HepG2 (cell line): ENCODE data around the gene NUBP2. TPM values are rescaled to one million over a fixed set of nuclear protein-coding genes. Genes with fewer than 3 reads are reported as not detected.
A peak's percentile ranks its signal among the peaks of the same experiment; 100 is the strongest.

Experiments used
- EHMT2 ChIP-seq: fragments of 200-600 bp; sonication (generic); IDR thresholded peaks from 2 replicates; pipeline ENCODE4 v1.7.0; 2017; ENCODE audit warnings: antibody characterized with exemption, low read depth, low read length, borderline replicate concordance
- FIP1L1 ChIP-seq: fragments of 200-400 bp; formaldehyde crosslinking; IDR thresholded peaks from 2 replicates; pipeline ENCODE4 v1.6.1; 2018; ENCODE audit warnings: low read depth, mild to moderate bottlenecking, low read length, moderate library complexity, borderline replicate concordance; ENCODE audit not compliant: insufficient read depth
- FOSL2 ChIP-seq: sonication (generic); formaldehyde crosslinking; IDR thresholded peaks from 2 replicates; pipeline ENCODE4 v1.4.0; 2020; ENCODE audit warnings: missing genetic modification reagents
- SP1 ChIP-seq, 2 experiments: fragments of 450-650 bp in 1 of 2; sonication (generic) in 1 of 2; formaldehyde crosslinking in 1 of 2; IDR thresholded peaks; 2 replicates each; pipeline versions ENCODE4 v1.4.0 to v1.6.1; 2016 to 2020; ENCODE audit warnings: missing genetic modification reagents in 1 of 2
- SYNCRIP ChIP-seq: fragments of 200-400 bp; formaldehyde crosslinking; IDR thresholded peaks from 2 replicates; pipeline ENCODE4 v1.6.1; 2018; ENCODE audit warnings: mild to moderate bottlenecking, low read depth, low read length; ENCODE audit not compliant: insufficient read depth
- TSC22D2 ChIP-seq: sonication (generic); formaldehyde crosslinking; IDR thresholded peaks from 2 replicates; pipeline ENCODE4 v1.5.1; 2020; ENCODE audit warnings: missing genetic modification reagents, mild to moderate bottlenecking, borderline replicate concordance
- ZC3H4 ChIP-seq: sonication (generic); formaldehyde crosslinking; IDR thresholded peaks from 2 replicates; pipeline ENCODE4 v1.4.0; 2020; ENCODE audit warnings: missing genetic modification reagents, borderline replicate concordance
- ZFP41 ChIP-seq: sonication (generic); formaldehyde crosslinking; IDR thresholded peaks from 2 replicates; pipeline ENCODE4 v1.4.0; 2020; ENCODE audit warnings: mild to moderate bottlenecking, missing genetic modification reagents, borderline replicate concordance
- ZNF446 ChIP-seq: sonication (generic); formaldehyde crosslinking; IDR thresholded peaks from 2 replicates; pipeline ENCODE4 v1.5.0; 2020; ENCODE audit warnings: mild to moderate bottlenecking, missing genetic modification reagents
- ZNF510 ChIP-seq: sonication (generic); formaldehyde crosslinking; IDR thresholded peaks from 2 replicates; pipeline ENCODE4 v1.4.0; 2020; ENCODE audit warnings: low read depth, mild to moderate bottlenecking, missing genetic modification reagents
- ZNF678 ChIP-seq: sonication (generic); formaldehyde crosslinking; IDR thresholded peaks from 2 replicates; pipeline ENCODE4 v1.4.0; 2020; ENCODE audit warnings: mild to moderate bottlenecking, missing genetic modification reagents
- ZNF768 ChIP-seq: sonication (generic); formaldehyde crosslinking; IDR thresholded peaks from 2 replicates; pipeline ENCODE4 v1.4.0; 2020; ENCODE audit warnings: missing genetic modification reagents
- polyA plus RNA-seq, 8 experiments: library from polyadenylated mRNA; depleted of rRNA in 3 of 8; stranded (reverse) in 7 of 8; unstranded in 1 of 8; fragments of >200 nt; fragmentation: Illumina TruSeq in 4 of 8; extraction: Trizol in 4 of 8; gene quantifications; 2 replicates each; pipeline versions ENCODE4 v1.2.1 to v1.2.3, GENCODE V29; 2011 to 2016; ENCODE audit warnings: low read depth in 4 of 8, missing spikeins in 1 of 8, mixed read lengths in 1 of 8; ENCODE audit not compliant: insufficient read depth in 1 of 8
- total RNA-seq, 5 experiments: library from RNA; depleted of rRNA; stranded (reverse); fragments of >200 nt; fragmentation: Illumina TruSeq; extraction: Trizol; gene quantifications; 2 replicates each; pipeline ENCODE4 v1.2.3, GENCODE V29; 2016; ENCODE audit warnings: low read depth in 1 of 5
- TF ChIP-seq, protein P1 (sequence below): sonication (generic); formaldehyde crosslinking; IDR thresholded peaks from 2 replicates; pipeline ENCODE4 v1.4.0; 2020; ENCODE audit warnings: missing genetic modification reagents
- TF ChIP-seq, protein P2 (sequence below), 2 experiments: sonication (generic) in 1 of 2; formaldehyde crosslinking in 1 of 2; IDR thresholded peaks; 2 replicates each; pipeline versions ENCODE4 v1.4.0 to v1.6.1; 2016 to 2020; ENCODE audit warnings: borderline replicate concordance in 1 of 2, low read depth in 1 of 2, mild to moderate bottlenecking in 1 of 2, missing genetic modification reagents in 1 of 2
- TF ChIP-seq, protein P3 (sequence below): IDR thresholded peaks from 2 replicates; pipeline ENCODE4 v1.6.1; 2016; ENCODE audit warnings: mild to moderate bottlenecking
- TF ChIP-seq, protein P4 (sequence below), 2 experiments: fragments of 450-650 bp in 1 of 2; sonication (generic) in 1 of 2; formaldehyde crosslinking; IDR thresholded peaks; 2 replicates each; pipeline versions ENCODE4 v1.5.0 to v1.8.0; 2020 to 2022; ENCODE audit warnings: mild to moderate bottlenecking in 1 of 2, missing genetic modification reagents in 1 of 2
- TF ChIP-seq, protein P5 (sequence below): IDR thresholded peaks from 2 replicates; pipeline ENCODE4 v1.6.1; 2016; ENCODE audit warnings: low read depth

The NUBP2 gene
- total and polyA plus RNA-seq, 2 of the 13 experiments (the other 11 are each of a cell fraction or from before 2014, with no cell fraction given), result 25.7 to 61.5 TPM

DNA sequence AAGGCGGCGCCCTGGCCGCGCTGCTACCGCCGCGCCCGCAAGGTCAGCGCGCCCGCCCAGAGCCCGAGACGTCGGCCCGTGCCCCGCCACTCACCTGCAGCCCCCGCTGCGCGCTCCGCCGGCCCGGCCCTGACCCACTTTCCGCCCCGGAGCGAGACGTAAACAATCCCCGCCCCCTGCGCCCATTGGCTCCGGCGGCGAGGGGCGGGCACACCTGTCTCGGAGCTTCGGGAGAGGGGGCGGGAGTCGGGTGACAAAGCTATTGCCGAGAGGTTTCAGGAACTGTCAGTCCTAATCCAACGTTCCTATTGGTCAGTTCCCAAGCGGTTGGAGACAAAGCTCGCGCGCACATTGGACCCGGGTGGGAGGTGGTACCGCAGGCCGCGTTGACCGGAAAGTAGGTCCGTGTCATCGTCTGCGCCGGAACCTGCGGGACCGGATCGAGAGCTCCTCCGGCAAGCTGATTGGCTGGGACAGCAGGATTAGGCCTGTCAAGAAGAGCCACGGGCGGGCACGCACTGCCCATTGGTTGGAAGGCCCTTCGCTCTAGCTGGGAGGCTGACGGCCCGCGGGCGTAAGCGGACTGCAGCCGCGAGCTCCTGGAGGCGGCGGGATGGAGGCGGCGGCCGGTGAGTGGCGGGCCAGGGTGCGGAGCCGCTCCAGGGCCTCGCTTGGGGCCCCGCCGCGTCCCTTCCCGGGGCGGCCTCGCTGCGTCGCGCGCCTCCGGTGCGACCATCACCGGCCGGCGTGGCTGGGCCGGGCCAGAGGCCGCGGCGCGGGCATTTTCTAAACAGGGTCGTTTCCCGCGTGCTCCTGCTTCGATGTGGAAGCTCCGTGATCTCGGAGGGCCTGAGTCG lies at the start of gene NUBP2, which contains the start of gene SPSB3 (continued):
- TF ChIP-seq, protein P1, sequence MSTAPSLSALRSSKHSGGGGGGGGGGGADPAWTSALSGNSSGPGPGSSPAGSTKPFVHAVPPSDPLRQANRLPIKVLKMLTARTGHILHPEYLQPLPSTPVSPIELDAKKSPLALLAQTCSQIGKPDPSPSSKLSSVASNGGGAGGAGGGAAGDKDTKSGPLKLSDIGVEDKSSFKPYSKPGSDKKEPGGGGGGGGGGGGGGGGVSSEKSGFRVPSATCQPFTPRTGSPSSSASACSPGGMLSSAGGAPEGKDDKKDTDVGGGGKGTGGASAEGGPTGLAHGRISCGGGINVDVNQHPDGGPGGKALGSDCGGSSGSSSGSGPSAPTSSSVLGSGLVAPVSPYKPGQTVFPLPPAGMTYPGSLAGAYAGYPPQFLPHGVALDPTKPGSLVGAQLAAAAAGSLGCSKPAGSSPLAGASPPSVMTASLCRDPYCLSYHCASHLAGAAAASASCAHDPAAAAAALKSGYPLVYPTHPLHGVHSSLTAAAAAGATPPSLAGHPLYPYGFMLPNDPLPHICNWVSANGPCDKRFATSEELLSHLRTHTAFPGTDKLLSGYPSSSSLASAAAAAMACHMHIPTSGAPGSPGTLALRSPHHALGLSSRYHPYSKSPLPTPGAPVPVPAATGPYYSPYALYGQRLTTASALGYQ (CRISPR knock-in tag), result no peak
- TF ChIP-seq, protein P2, sequence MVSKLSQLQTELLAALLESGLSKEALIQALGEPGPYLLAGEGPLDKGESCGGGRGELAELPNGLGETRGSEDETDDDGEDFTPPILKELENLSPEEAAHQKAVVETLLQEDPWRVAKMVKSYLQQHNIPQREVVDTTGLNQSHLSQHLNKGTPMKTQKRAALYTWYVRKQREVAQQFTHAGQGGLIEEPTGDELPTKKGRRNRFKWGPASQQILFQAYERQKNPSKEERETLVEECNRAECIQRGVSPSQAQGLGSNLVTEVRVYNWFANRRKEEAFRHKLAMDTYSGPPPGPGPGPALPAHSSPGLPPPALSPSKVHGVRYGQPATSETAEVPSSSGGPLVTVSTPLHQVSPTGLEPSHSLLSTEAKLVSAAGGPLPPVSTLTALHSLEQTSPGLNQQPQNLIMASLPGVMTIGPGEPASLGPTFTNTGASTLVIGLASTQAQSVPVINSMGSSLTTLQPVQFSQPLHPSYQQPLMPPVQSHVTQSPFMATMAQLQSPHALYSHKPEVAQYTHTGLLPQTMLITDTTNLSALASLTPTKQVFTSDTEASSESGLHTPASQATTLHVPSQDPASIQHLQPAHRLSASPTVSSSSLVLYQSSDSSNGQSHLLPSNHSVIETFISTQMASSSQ (IDR thresholded peaks at IDR 0.05; ENCODE audit: low read depth), result 0 out of 2 replicates have a peak, but pooled peaks have one; percentile 11
- TF ChIP-seq, protein P2 (CRISPR knock-in tag; IDR thresholded peaks at IDR 0.05; ENCODE audit: borderline replicate concordance), result no peak
- TF ChIP-seq FIP1L1, result no peak
- TF ChIP-seq, protein P3, sequence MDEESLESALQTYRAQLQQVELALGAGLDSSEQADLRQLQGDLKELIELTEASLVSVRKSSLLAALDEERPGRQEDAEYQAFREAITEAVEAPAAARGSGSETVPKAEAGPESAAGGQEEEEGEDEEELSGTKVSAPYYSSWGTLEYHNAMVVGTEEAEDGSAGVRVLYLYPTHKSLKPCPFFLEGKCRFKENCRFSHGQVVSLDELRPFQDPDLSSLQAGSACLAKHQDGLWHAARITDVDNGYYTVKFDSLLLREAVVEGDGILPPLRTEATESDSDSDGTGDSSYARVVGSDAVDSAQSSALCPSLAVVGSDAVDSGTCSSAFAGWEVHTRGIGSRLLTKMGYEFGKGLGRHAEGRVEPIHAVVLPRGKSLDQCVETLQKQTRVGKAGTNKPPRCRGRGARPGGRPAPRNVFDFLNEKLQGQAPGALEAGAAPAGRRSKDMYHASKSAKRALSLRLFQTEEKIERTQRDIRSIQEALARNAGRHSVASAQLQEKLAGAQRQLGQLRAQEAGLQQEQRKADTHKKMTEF (CRISPR knock-in tag), result peak; percentile 27; the same call in 1 of the 2 replicates
- TF ChIP-seq SYNCRIP, result no peak
- TF ChIP-seq TSC22D2, result 0 out of 2 replicates have a peak, but pooled peaks have one; percentile 23
- TF ChIP-seq ZC3H4 (CRISPR knock-in tag), result no peak
- peak; percentile 53 for TF ChIP-seq FOSL2 (CRISPR knock-in tag)
- TF ChIP-seq, protein P4, sequence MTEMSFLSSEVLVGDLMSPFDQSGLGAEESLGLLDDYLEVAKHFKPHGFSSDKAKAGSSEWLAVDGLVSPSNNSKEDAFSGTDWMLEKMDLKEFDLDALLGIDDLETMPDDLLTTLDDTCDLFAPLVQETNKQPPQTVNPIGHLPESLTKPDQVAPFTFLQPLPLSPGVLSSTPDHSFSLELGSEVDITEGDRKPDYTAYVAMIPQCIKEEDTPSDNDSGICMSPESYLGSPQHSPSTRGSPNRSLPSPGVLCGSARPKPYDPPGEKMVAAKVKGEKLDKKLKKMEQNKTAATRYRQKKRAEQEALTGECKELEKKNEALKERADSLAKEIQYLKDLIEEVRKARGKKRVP (CRISPR knock-in tag; IDR thresholded peaks at IDR 0.05), result no peak
- TF ChIP-seq, protein P5, sequence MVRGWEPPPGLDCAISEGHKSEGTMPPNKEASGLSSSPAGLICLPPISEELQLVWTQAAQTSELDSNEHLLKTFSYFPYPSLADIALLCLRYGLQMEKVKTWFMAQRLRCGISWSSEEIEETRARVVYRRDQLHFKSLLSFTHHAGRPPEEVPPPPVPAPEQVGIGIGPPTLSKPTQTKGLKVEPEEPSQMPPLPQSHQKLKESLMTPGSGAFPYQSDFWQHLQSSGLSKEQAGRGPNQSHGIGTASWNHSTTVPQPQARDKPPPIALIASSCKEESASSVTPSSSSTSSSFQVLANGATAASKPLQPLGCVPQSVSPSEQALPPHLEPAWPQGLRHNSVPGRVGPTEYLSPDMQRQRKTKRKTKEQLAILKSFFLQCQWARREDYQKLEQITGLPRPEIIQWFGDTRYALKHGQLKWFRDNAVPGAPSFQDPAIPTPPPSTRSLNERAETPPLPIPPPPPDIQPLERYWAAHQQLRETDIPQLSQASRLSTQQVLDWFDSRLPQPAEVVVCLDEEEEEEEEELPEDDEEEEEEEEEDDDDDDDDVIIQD, result no peak
- no peak for TF ChIP-seq EHMT2
- no peak for TF ChIP-seq ZNF678 (CRISPR knock-in tag)
- TF ChIP-seq SP1 (IDR thresholded peaks at IDR 0.05), result 0 out of 2 replicates have a peak, but pooled peaks have one; percentile 14
- peak; percentile 89 for TF ChIP-seq SP1 (CRISPR knock-in tag; IDR thresholded peaks at IDR 0.05)
- TF ChIP-seq ZFP41 (CRISPR knock-in tag), result no peak
- TF ChIP-seq ZNF446 (CRISPR knock-in tag), result no peak; the same call in 1 of the 2 replicates
- no peak for TF ChIP-seq ZNF768 (CRISPR knock-in tag)
- TF ChIP-seq ZNF510 (CRISPR knock-in tag), result no peak
